ENCODE measurements around the gene NOVA2. TPM values are rescaled to one million over a fixed set of nuclear protein-coding genes. Genes with fewer than 3 reads are reported as not detected.

Gene NOVA2
- total RNA-seq, 2 donors from 2014 or later, result 1.5 to 3.9 TPM

- H3K36me3 ChIP-seq, result no peaks in the 10 kb centered on the region
- H3K27me3 ChIP-seq, result no peaks in the 10 kb centered on the region
- no peak for TF ChIP-seq CTCF (IDR thresholded peaks at IDR 0.05)
- peaks cover 0 to 25% of the 10 kb centered on the region in 2 donors for H3K4me1 ChIP-seq
- no peak for DNase-seq (ENCODE audit: low spot score)
- H3K27ac ChIP-seq, result peak overlapping the region in 1 of 2 donors; percentile 40
- no peaks in the 10 kb centered on the region for H3K9me3 ChIP-seq
- no peak overlapping the region for H3K4me3 ChIP-seq
Observed at GRCh38 chr19:45958320-45958719, 15.3 kb downstream of the NOVA2 start.

- Histone ChIP-seq H3K4me3 (no peak overlapping the region), H3K36me3 (no peaks in the 10 kb centered on the region), H3K27me3 (no peaks in the 10 kb centered on the region), H3K27ac (peak overlapping the region; percentile 13 to 53), H3K9me3 (no peaks in the 10 kb centered on the region), H3K4me1 (peaks cover 0 to 30% of the 10 kb centered on the region in 2 donors)
- TF ChIP-seq CTCF (IDR thresholded peaks at IDR 0.05), result no peak
- peak; percentile 75 for DNase-seq (ENCODE audit: low spot score)
Observed at GRCh38 chr19:45955905-45956608, 17.6 kb downstream of the NOVA2 start.

- H3K36me3 ChIP-seq, result no peaks in the 10 kb centered on the region
- no peak overlapping the region for H3K4me3 ChIP-seq
- TF ChIP-seq CTCF (IDR thresholded peaks at IDR 0.05), result no peak
- H3K27me3 ChIP-seq, result no peaks in the 10 kb centered on the region
- H3K9me3 ChIP-seq, result no peaks in the 10 kb centered on the region
- peak overlapping the region in 1 of 2 donors; percentile 23 for H3K27ac ChIP-seq
- H3K4me1 ChIP-seq, result peaks cover 0 to 22% of the 10 kb centered on the region in 2 donors
- DNase-seq (ENCODE audit: low spot score), result no peak
Observed at GRCh38 chr19:45954156-45954555, 19.5 kb downstream of the NOVA2 start.

- Histone ChIP-seq H3K4me1 (peaks cover 0 to 22% of the 10 kb centered on the region in 2 donors), H3K9me3 (no peaks in the 10 kb centered on the region), H3K27ac (no peak overlapping the region), H3K36me3 (no peaks in the 10 kb centered on the region), H3K4me3 (no peak overlapping the region), H3K27me3 (no peaks in the 10 kb centered on the region)
- TF ChIP-seq CTCF (IDR thresholded peaks at IDR 0.05), result no peak
- no peak for DNase-seq (ENCODE audit: low spot score)
Observed at GRCh38 chr19:45953676-45954075, 20.0 kb downstream of the NOVA2 start.

- no peaks in the 10 kb centered on the region for H3K36me3 ChIP-seq
- no peak for DNase-seq (ENCODE audit: low spot score)
- no peaks in the 10 kb centered on the region for H3K9me3 ChIP-seq
- H3K4me1 ChIP-seq, result peaks cover 0 to 22% of the 10 kb centered on the region in 2 donors
- TF ChIP-seq CTCF (IDR thresholded peaks at IDR 0.05), result no peak
- H3K4me3 ChIP-seq, result peak overlapping the region in 1 of 2 donors; percentile 17
- no peaks in the 10 kb centered on the region for H3K27me3 ChIP-seq
- H3K27ac ChIP-seq, result no peak overlapping the region
Observed at GRCh38 chr19:45952686-45953505, 20.8 kb downstream of the NOVA2 start.
